ENCODE measurements around the gene IRS1.
"Not testable (repeated sequence)": the region's sequence is repeated elsewhere in the genome, so short reads cannot be mapped to it uniquely, and the experiment has no call there.

Gene IRS1, protein sequence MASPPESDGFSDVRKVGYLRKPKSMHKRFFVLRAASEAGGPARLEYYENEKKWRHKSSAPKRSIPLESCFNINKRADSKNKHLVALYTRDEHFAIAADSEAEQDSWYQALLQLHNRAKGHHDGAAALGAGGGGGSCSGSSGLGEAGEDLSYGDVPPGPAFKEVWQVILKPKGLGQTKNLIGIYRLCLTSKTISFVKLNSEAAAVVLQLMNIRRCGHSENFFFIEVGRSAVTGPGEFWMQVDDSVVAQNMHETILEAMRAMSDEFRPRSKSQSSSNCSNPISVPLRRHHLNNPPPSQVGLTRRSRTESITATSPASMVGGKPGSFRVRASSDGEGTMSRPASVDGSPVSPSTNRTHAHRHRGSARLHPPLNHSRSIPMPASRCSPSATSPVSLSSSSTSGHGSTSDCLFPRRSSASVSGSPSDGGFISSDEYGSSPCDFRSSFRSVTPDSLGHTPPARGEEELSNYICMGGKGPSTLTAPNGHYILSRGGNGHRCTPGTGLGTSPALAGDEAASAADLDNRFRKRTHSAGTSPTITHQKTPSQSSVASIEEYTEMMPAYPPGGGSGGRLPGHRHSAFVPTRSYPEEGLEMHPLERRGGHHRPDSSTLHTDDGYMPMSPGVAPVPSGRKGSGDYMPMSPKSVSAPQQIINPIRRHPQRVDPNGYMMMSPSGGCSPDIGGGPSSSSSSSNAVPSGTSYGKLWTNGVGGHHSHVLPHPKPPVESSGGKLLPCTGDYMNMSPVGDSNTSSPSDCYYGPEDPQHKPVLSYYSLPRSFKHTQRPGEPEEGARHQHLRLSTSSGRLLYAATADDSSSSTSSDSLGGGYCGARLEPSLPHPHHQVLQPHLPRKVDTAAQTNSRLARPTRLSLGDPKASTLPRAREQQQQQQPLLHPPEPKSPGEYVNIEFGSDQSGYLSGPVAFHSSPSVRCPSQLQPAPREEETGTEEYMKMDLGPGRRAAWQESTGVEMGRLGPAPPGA (N-terminal part only)

DNA sequence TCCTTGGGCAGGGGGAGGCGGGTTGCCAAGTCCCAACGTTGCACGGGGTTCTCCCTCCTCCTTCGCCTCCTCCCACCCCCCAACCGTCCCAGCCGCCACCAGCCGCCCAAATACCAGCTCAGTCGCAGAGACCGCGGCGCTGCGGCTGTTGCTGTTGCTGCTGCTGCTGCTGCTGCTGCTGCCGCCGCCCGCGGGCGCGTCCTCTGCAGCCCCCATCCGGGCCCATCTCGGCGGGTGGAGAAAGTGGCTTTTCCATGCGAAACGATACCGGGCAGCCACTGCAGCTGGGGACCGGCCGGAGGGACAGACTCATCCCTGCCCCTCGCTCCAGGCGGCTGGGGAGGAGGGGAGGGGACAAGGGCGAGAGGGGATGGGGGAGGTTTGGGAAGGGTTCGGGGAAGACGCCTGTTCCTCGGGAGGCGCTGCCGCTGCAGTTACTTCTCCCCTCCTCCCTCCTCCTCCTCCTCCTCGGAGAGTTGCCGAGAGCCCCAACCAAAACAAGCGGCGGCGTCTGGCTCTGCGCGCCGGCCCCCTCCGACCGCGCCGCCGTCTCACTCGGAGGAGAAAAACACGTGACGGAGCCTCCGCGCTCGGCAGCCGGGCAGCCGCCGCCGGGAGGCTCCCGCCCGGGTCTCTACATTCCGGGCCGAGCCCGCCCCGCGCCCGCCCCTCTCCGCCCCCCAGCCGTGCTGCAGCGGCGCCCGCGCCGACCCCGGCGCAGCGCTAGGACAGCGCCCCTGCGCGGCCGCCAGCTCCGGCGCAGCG, at the start of gene IRS1:
IRS1 (minus strand) TSS at position 610 of the 765 bp plus-strand sequence. CDS start 1,082 bp downstream, outside the sequence.
- DNase-seq = peak; percentile 49

DNA sequence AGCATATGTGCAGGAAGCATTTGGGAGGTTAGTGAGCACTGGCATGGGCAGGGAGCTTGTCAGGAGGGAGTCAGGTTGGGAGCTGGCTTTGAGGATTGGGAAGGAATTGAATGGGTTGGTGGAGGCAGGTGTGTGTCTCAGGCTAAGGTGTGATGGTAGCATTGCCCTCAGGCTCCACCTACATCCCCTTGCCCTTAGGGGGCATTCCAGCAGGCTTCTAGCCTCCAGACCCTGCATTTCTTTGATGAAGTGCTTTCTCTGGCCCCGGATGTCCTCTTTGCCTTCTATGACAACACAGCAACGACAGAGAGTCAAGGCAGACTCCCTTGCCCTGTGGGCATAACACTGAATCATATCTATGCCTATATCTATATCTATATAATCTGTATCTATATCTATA, 49.7 kb upstream of the IRS1 start:
- no peak for DNase-seq

DNA sequence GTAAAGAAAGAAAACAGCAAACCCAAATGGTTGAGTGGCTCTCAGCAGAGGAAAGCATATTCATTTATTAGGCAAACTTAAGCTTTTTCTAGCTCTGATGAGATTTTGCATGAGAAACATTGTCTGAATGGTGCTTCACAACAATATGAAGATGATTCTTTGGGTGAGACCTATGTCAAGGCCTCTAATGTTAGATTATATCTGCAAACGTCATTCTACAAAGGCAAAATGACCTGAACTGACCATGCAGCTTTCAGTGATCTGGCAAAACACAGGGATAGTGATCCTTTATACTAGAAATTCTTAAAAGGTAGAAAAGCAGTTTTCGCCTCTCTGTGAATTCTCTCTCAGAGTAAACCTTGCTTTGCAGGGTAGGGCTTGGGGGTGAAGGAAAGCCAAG, 47.9 kb upstream of the IRS1 start:
- DNase-seq = no peak

DNA sequence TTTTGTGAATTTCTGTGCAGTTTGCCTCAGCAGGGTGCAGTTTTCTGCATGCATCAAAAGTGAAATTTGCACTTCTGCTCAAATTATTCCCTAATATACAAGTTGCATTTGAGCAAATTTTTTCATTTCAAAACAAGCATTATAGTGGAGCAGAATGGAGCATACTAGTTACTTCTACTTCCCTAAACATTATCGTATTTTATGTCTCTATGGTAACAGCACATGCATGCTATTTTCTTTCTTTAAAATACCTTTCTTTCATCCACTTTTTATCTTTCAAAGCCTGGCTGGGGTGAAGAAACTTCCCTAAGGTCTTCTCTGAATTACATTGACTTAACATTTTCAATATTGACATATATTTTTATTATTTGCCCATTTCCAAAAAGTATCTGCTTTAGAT, 47.5 kb upstream of the IRS1 start:
- DNase-seq = no peak

DNA sequence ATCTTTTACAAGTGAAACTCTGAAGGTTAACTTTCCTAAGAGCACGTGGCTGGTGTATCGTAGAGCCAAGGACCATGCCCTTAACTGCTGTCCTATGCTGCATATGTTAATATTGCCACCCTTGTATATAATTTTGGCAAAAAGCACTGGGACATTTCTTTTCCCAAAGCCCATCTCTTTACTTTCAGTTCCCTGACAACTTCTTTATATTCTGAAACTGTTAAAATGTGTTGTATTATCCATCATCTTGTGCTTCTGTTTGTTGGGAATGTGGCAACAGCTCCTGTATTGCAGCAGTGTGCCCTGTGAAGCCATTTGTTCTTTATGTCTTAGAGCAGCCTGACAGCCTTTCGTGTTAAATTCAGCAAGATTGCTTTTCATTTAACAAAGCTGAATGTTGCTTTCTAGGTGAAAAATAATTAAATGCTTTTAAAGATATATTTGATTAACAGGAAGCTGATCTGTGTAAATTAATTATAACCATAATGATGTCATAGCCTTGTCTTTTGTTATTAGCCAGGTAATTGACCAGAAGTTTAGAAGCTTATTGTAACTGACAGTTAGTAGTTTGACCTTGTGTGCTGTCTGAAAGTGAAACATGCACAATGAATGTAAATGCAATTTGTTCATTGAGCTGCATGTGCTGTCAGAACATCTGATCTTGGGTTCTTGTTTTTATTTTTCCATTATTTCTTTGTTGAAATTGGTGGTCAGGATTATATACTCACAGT, 45.9 kb upstream of the IRS1 start:
- DNase-seq = no peak

DNA sequence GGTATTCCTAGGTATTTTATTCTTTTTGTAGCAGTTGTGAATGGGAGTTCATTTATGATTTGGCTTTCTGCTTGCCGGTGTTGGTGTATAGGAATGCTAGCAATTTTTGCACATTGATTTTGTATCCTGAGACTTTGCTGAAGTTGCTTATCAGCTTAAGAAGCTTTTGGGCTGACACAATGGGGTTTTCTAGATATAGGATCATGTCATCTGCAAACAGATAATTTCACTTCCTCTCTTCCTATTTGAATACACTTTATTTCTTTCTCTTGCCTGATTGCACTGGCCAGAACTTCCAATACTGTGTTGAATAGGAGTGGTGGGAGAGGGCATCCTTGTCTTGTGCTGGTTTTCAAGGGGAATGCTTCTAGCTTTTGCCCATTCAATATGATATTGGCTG, 43.4 kb upstream of the IRS1 start:
- DNase-seq = not testable (repeated sequence)

DNA sequence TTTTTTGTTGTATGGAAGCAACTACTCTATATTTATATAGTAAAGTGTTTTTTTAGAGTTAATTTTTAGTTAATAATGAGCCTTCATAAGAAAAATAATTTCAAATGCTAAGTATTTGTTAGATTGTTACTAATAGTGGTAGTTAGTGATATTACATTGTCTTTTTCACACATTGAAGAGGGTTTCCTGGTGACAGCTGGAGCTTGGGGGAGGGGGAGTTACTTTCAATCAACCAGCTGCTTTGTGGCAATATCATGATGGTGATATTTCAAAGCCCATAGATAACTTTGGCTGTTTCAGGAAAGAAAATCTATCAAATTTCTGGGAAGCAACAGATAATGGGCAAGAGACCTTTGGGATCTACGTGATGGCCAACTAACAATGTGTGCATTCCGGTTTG, 40.3 kb upstream of the IRS1 start:
- DNase-seq = no peak

DNA sequence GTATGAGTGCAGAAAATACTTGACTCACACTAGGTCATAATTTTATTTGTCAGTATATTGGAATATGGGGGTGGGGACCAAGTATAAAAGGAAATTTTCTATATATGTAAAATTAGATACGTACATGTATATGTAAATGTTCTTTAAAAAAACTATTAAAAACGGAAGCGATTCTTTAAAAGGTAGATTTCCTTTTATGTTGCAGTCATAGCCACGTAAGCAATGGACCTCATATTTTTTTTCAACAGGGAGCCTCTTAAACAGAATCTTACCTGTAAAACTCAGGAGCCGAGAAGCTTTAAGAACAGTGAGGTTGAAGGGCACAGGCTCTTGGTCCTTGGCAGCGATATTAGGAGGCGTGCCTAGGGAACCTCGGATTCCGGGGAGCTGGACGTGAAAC, 39.5 kb upstream of the IRS1 start:
- no peak for DNase-seq

DNA sequence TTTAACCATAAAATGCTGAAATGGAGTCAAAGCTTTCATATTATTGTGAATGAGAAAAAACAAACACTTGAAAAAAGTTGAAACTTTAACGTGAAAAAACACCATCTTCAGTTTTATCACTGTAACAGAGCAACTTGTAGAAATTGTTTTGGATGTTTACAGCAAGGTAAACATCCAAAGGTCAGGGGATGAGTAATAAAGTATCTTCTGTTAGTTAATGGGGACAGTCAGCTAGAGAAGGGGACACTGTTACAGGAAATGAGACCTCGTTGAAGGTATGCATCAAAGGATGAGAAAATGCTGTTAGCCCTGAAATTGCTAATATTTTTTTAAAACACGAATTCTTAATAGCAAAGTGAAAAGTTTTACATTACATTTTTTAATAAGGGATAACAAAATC, 39.1 kb upstream of the IRS1 start:
- DNase-seq = no peak

DNA sequence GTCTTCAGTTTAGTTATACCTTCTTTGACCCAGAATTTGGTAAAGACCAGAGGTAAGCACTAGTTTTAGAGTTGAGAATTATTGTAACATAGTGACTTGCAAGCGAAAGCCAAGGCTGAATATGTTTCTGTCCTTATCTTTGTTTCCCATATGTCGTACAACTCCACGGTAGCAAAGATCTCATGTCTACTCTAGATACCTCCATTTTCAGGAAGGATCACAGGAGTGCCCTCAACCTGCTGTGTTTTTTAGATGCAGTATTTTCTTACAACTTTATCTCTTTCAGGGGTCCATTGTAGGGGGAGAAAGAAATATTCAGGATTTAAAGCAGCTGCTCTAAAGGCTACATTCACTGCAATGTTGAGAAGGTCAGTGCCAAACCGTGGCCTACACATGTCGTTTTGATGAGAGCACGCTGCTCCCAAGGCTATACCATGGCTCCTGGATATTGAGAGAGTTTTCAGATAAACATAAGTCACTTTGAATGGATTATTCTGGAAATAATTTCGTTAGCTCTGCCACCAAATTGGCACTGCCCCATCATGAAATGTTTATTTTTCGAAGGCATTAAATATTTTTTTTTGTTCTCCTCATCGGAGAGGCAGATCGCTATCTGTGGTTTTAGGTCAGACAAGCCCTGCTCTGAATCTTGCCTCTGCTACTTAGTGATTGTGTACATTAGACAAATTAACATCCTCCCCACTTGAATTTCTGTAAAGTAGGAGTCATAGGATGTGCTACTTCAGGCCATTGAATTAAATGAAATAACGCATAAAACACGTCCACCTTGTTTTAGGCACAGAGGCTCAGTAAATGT, 38.4 kb upstream of the IRS1 start:
- no peak for DNase-seq

DNA sequence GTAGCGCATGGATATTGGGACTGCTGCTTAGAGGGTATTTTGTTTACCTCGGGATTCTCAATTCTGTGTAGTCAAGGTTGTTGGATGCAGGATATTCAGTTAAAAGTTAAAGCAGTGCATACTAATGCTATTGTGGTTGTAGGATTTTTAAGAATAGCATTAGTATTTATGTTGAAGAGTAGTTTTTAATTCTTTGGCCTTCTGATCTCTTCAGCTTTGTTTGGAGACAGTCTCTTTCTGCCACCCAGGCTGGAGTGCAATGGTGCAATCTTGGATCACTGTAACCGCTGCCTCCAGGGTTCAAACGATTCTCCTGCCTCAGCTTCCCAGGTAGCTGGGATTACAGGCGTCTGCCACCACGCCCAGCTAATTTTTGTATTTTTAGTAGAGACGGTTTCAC, 37.7 kb upstream of the IRS1 start:
- DNase-seq = no peak

DNA sequence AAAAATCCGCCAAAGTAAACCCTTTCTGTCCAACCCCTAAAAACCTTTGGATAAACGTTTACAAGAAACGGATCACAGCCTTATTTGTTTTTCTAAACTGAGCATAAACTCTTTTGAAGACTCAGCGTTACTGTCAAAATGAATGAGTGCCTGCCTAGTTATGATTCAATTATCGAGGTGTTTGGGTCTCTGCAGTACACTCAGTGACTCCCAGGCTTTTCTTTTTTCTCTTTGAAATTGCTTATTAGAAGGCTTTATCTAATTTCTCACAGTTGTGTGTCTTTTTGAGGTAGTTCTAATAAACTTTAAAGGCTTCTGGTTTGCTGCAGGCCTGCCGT, 36.9 kb upstream of the IRS1 start:
- DNase-seq = no peak

DNA sequence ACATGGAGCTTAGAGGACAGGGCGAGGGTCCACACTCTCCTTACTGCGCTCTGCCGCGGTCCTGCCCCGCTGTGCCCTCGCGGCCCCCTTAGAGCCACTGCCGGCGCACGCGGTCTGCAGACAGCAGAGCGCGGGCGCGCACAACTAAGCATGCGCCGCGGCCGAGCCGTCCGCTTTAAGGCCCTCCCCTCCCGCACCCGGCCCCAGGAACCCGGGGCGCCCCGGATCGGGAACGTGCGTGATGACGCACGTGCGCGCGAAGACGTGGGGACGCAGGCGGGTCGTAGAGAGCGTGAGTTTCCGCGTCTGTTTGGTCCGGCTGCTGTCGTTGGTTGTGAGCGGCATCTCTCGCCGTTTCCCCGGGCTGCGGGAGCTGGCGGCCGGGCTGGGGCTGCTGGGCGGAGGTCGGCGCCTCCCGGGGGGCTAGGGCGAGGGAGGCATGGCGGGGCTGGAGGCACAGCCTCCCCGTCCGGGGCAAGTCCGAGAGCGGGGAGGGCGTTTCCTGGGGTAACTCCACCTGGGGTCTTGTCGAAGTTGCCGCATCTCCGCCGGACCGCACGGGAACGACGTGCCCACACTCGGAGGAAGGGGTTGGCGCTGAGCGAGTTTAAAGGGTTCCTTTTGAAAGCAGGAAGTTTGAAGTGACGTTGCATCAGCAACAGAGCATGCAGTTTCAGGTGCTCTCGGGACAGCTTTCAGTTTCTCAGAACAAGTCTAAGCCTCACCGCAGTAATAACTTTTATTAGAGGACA, 36.4 kb upstream of the IRS1 start, which contains the start of gene RHBDD1:
RHBDD1 (plus strand) TSS at position 259 of the 752 bp plus-strand sequence. CDS start 28,640 bp downstream, outside the sequence.
- peak; percentile 92 for DNase-seq

DNA sequence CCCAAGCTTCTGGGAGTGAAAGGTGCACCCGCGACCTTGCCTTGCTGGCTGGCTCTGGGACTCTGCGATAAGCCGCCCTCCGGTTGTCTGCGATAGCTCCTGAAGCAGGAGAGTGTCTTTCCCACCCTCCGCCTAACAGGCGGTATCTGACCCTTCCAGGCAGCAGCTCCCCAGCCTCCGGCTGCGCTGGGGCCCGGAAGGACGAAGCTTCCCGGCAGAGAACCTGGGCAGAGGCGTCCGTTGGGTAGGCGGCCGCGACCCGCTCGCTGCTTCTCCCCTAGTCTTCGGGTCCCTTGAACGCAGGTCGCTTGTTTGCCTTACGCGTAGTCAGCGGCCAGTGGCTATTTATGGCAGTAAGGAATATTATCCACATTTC, 35.8 kb upstream of the IRS1 start:
- no peak for DNase-seq

DNA sequence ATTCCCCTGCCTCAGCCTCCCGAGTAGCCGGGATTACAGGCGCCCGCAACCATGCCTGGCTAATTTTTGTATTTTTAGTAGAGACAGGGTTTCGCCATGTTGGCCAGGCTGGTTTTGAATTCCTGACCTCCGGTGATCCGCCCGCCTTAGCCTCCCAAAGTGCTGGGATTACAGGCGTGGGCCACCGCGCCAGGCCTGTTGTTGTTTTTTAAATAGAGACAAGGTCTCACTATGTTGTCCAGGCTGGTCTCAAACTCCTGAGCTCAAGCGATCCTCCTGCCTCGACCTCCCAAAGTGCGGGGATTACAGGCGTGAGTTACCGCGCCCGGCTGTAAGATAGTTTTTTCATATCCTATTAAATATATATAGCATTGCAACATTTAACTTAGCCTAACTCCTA, 35.3 kb upstream of the IRS1 start:
- DNase-seq = not testable (repeated sequence)

DNA sequence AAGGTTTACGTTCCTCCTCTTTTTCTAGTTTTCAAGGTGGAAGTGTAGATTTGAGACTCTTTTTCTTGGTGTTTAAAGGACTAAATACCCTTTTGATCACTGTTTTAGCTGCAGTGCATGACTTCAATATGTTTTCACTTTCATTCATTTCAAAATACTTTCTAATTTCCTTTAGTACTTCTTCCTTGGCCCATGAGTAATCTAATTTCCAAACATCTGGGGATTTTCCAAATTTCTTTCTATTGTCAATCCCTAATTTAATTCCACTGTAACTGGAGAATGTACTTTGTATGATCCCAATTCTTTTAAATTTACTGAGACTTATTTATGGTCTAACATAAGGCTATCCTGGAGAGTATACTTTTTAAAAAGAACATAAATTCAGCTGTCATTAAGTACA, 32.4 kb upstream of the IRS1 start:
- DNase-seq = no peak

DNA sequence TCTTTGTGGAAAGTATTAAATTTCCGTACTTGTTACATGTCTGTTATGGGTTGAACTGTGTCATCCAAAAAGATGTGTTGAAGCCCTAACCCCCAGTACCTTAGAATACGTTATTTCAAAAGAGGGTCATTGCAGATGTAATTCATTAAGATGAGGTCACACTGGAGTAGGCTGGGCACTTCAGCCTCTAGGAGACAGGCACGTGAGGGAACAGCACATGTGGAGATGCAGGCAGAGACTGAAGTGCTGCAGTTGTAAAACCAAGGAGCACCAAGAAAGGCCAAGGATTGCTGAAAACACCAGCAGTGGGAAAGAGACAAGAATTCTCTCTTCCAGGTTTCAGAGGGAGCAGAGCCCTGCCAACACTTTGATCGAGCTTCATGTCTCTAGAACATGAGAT, 31.6 kb upstream of the IRS1 start:
- no peak for DNase-seq

DNA sequence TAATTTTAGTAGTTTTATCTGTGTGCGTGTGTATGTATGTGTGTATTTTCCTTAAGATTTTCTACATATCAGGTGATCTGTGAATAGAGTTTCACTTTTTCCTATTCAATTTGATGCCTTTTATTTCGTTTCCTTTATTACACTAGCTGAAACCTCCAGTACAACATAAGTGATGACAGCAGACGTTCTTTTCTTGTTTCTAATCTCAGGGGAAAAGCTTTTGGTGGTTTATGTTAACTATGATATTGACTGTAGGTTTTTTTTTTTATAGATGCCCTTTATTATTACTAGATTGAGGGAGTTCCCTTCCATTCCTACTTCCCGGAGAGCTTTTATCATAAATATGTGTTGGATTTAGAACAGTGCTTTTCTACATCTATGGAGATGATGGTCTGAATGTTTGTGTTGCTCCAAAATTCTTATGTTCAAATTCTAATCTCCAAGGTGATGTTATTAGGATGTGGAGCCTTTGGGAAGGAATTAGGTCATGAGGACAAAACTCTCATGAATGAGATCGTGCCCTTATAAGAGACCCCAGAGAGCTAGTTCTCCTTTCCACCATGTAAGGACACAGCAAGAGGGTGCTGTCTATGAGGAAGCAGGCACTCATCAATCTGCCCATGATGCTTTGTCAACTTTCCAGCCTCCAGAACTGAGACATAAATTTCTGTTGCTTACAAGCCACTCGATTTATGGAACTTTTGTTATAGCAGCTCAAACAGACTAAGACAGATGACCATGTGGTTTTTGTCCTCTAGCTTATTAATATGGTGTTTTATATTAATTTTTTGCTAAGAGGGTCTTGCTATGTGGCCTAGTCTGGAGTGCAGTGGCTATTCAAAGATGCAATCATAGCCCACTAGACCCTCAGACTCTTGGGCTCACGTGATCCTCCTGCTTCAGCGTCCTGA, 30.4 kb upstream of the IRS1 start:
- no peak for DNase-seq

DNA sequence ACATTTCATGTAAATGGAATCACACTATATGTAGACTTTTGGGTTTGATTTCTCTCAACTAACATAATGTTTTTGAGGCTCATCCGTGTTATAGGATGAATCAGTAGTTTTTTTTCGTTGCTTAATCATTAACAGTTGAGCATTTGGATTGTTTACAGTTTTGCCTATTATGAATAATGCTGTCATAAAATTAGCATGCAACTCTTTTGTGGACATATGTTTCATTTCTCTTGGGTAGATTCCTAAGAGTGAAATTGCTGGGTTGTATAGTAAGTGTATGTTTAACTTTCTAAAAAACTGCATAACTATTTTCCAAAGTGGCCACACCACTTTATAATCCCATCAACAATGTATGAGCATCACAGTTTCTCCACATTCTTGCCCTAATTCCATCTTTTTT, 28.6 kb upstream of the IRS1 start:
- no peak for DNase-seq

DNA sequence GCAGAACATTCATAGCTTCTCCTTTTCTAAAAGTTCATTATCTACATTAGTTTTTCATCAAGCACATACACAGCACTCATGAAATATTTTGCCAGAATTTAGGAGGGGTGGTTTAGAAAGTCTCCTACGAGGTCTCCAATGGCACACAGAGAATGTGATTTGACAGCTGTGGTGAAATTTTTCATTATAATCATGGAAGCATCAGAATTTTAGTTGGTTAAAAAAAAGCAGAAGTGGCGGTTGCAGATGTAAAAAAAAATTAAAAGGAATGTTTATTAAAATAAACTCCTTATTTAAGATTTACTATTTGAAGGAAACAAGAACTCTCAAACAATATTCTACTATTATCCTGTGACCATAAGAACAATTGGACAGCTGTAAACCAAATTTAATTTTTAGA, 25.4 kb upstream of the IRS1 start:
- DNase-seq = no peak
